ENCODE measurements around the gene SGPP2.

DNA sequence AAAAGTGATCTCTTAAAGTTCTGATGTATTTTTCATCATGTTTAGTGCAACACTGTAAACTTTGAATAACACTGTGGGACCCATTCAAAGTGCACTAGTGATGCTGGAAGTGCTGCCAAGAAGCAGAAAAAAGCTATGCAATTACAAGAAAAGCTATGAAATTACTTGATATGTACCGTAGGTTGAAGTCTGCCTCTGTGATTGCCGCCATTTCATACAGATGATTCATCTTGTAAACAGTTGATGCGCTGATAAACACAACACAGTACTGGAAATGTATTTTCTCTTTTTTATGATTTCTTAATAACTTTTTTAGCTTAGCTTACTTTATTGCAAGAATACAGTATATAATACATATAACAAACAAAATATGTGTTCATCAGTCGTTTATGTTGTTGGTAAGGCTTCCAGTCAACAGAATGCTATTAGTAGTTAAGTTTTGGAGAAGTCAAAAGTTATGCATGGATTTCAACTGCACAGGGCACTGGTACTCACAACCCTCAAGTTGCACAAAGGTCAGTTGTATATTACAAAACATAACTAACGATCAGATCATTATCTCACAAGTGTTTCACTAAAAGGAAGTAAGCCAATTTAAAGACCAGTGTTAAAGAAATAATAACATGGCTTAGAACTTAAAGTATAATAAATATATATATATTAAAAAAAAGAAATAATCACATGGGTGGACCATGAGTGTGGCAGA is 82.0 kb downstream of the SGPP2 start:
- TF ChIP-seq, protein P1, sequence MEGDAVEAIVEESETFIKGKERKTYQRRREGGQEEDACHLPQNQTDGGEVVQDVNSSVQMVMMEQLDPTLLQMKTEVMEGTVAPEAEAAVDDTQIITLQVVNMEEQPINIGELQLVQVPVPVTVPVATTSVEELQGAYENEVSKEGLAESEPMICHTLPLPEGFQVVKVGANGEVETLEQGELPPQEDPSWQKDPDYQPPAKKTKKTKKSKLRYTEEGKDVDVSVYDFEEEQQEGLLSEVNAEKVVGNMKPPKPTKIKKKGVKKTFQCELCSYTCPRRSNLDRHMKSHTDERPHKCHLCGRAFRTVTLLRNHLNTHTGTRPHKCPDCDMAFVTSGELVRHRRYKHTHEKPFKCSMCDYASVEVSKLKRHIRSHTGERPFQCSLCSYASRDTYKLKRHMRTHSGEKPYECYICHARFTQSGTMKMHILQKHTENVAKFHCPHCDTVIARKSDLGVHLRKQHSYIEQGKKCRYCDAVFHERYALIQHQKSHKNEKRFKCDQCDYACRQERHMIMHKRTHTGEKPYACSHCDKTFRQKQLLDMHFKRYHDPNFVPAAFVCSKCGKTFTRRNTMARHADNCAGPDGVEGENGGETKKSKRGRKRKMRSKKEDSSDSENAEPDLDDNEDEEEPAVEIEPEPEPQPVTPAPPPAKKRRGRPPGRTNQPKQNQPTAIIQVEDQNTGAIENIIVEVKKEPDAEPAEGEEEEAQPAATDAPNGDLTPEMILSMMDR (conservative IDR thresholded peaks at IDR 0.05; ENCODE audit: low read depth, low read length) = no peak
- no peak for TF ChIP-seq SMC3 (IDR thresholded peaks at IDR 0.05; ENCODE audit: low read depth, low read length)
- no peak for TF ChIP-seq POLR2A (IDR thresholded peaks at IDR 0.05; ENCODE audit: low read depth, low read length)
- TF ChIP-seq RCOR1 (IDR thresholded peaks at IDR 0.05; ENCODE audit: insufficient replicate concordance, low read length) = no peak
- TF ChIP-seq RAD21 (IDR thresholded peaks at IDR 0.05; ENCODE audit: low read length) = no peak

All from IMR-90 (cell line).